IMR-90 (cell line): ENCODE measurements around the gene POLR1G. TPM values are rescaled to one million over a fixed set of nuclear protein-coding genes. Genes with fewer than 3 reads are reported as not detected.
A peak's percentile ranks its signal among the peaks of the same experiment; 100 is the strongest.

ENCODE experiments used
- ATAC-seq: fragments of 200-7000 bp; cut with Tn5 transposase; 2 replicates; pipeline ENCODE4 v1.9.1; 2020; ENCODE audit warnings: low read depth, mild to moderate bottlenecking, moderate library complexity
- BruUV-seq: library from RNA; stranded (reverse); fragments of 400-500 nt; replicated peaks from 2 replicates; lab custom pipeline; 2021; lab: Mats Ljungman, UMichigan
- CTCF ChIA-PET: fragments of 300-600 bp; formaldehyde crosslinking; extraction: SDS; loops from one replicate; lab custom pipeline; 2021; ENCODE audit warnings: antibody characterized with exemption; lab: Yijun Ruan, JAX
- POLR2A ChIA-PET: fragments of 300-600 bp; sonication (Branson Sonifier 250); formaldehyde crosslinking; loops from one replicate; lab custom pipeline; 2022; ENCODE audit warnings: antibody characterized with exemption; ENCODE audit not compliant: unreplicated experiment; lab: Charles Lee
- DNase-seq: peaks from one replicate; pipeline ENCODE4 v3.0.0; 2013
- H2AFZ ChIP-seq: replicated peaks from 2 replicates; pipeline ENCODE3; 2013; ENCODE audit warnings: low read length, mild to moderate bottlenecking; ENCODE audit not compliant: poor library complexity
- H2AK5ac ChIP-seq: 2 replicates; pipeline ENCODE4 v1.6.1; 2013; ENCODE audit warnings: low read depth, low read length, inconsistent platforms
- H2AK9ac ChIP-seq: replicated peaks from 2 replicates; pipeline ENCODE3; 2013; ENCODE audit warnings: mild to moderate bottlenecking, low read depth, low read length, moderate library complexity; ENCODE audit not compliant: poor library complexity
- H2BK120ac ChIP-seq: 2 replicates; pipeline ENCODE4 v1.6.1; 2013; ENCODE audit warnings: low read depth, low read length, inconsistent platforms
- H2BK15ac ChIP-seq: 3 replicates; pipeline ENCODE4 v1.6.1; 2013; ENCODE audit warnings: low read depth, low read length, inconsistent platforms
- H2BK20ac ChIP-seq: 2 replicates; pipeline ENCODE4 v1.6.1; 2013; ENCODE audit warnings: low read depth, mild to moderate bottlenecking, inconsistent platforms, low read length, moderate library complexity
- H2BK5ac ChIP-seq: 2 replicates; pipeline ENCODE4 v1.6.1; 2013; ENCODE audit warnings: mild to moderate bottlenecking, low read depth, low read length, inconsistent platforms; ENCODE audit not compliant: poor library complexity, severe bottlenecking
- H3K14ac ChIP-seq: replicated peaks from 2 replicates; pipeline ENCODE4 v1.6.1; 2013; ENCODE audit warnings: low read depth, low read length, inconsistent platforms
- H3K18ac ChIP-seq: 2 replicates; pipeline ENCODE4 v1.6.1; 2013; ENCODE audit warnings: low read depth, low read length, control low read depth
- H3K23ac ChIP-seq: 2 replicates; pipeline ENCODE4 v1.6.1; 2013; ENCODE audit warnings: low read depth, low read length, inconsistent platforms
- H3K27ac ChIP-seq: 2 replicates; pipeline ENCODE4 v1.5.1; 2013; ENCODE audit warnings: mild to moderate bottlenecking, control low read depth, low read length; ENCODE audit not compliant: insufficient read depth
- H3K27me3 ChIP-seq: 2 replicates; pipeline ENCODE4 v1.6.1; 2013; ENCODE audit warnings: low read length; ENCODE audit not compliant: control insufficient read depth, insufficient read depth
- H3K36me3 ChIP-seq: 2 replicates; pipeline ENCODE4 v1.6.1; 2013; ENCODE audit warnings: low read length, mixed read lengths; ENCODE audit not compliant: control insufficient read depth, insufficient read depth
- H3K4ac ChIP-seq: 2 replicates; pipeline ENCODE4 v1.6.1; 2013; ENCODE audit warnings: low read depth, low read length, inconsistent platforms
- H3K4me1 ChIP-seq: 2 replicates; pipeline ENCODE4 v1.6.1; 2013; ENCODE audit warnings: low read length, mixed read lengths; ENCODE audit not compliant: control insufficient read depth, insufficient read depth
- H3K4me2 ChIP-seq: 2 replicates; pipeline ENCODE4 v1.6.1; 2013; ENCODE audit warnings: low read depth, mild to moderate bottlenecking, control low read depth, low read length, moderate library complexity
- H3K4me3 ChIP-seq: 2 replicates; pipeline ENCODE4 v1.5.1; 2013; ENCODE audit warnings: low read depth, mild to moderate bottlenecking, control low read depth, low read length, moderate library complexity; ENCODE audit not compliant: insufficient read depth
- H3K56ac ChIP-seq: 2 replicates; pipeline ENCODE4 v1.6.1; 2013; ENCODE audit warnings: low read length, inconsistent platforms; ENCODE audit not compliant: insufficient read depth; ENCODE audit errors: extremely low read depth
- H3K79me1 ChIP-seq, 2 experiments: 2 replicates each; pipeline ENCODE4 v1.6.1; 2013; ENCODE audit warnings: low read length in 2 of 2, inconsistent platforms in 1 of 2, low read depth in 1 of 2
- H3K9ac ChIP-seq: 2 replicates; pipeline ENCODE4 v1.6.1; 2013; ENCODE audit warnings: low read depth, low read length, control low read depth
- H3K9me1 ChIP-seq: 2 replicates; pipeline ENCODE4 v1.6.1; 2013; ENCODE audit warnings: low read length, inconsistent platforms; ENCODE audit not compliant: insufficient read depth
- H3K9me3 ChIP-seq: 2 replicates; pipeline ENCODE4 v1.6.1; 2013; ENCODE audit warnings: low read length; ENCODE audit not compliant: control insufficient read depth, insufficient read depth
- H4K20me1 ChIP-seq: 2 replicates; pipeline ENCODE4 v1.6.1; 2013; ENCODE audit warnings: low read length, inconsistent platforms; ENCODE audit not compliant: insufficient read depth
- H4K5ac ChIP-seq: 2 replicates; pipeline ENCODE4 v1.6.1; 2013; ENCODE audit warnings: mild to moderate bottlenecking, low read depth, low read length, control low read depth
- H4K8ac ChIP-seq, 2 experiments: 2 replicates each; pipeline ENCODE4 v1.6.1; 2013; ENCODE audit warnings: low read depth in 2 of 2, low read length in 2 of 2, control low read depth in 1 of 2, inconsistent platforms in 1 of 2
- H4K91ac ChIP-seq: 2 replicates; pipeline ENCODE4 v1.6.1; 2013; ENCODE audit warnings: low read depth, low read length, inconsistent platforms; ENCODE audit not compliant: insufficient read depth
- BHLHE40 ChIP-seq: fragments of 150-350 bp; IDR thresholded peaks from 2 replicates; pipeline ENCODE4 v1.6.1; 2016; ENCODE audit warnings: mild to moderate bottlenecking, low read depth, low read length
- CEBPB ChIP-seq: IDR thresholded peaks from 2 replicates; pipeline ENCODE4 v1.6.1; 2012; ENCODE audit warnings: low read depth, low read length, improper control_type of control experiment
- FOS ChIP-seq: fragments of 150-350 bp; IDR thresholded peaks from 2 replicates; pipeline ENCODE4 v1.6.1; 2016; ENCODE audit warnings: low read depth, low read length
- MAFK ChIP-seq: IDR thresholded peaks from 2 replicates; pipeline ENCODE4 v1.6.1; 2012; ENCODE audit warnings: low read depth, low read length, improper control_type of control experiment
- MAZ ChIP-seq: IDR thresholded peaks from 2 replicates; pipeline ENCODE4 v1.6.1; 2012; ENCODE audit warnings: low read depth, mild to moderate bottlenecking, low read length, improper control_type of control experiment, moderate library complexity, borderline replicate concordance
- MXI1 ChIP-seq: IDR thresholded peaks from 2 replicates; pipeline ENCODE4 v1.6.1; 2012; ENCODE audit warnings: low read depth, mild to moderate bottlenecking, low read length, moderate library complexity, borderline replicate concordance
- POLR2A ChIP-seq: IDR thresholded peaks from 2 replicates; pipeline ENCODE4 v1.6.1; 2012; ENCODE audit warnings: mild to moderate bottlenecking, low read depth, low read length
- RAD21 ChIP-seq: IDR thresholded peaks from 2 replicates; pipeline ENCODE4 v1.6.1; 2012; ENCODE audit warnings: low read length, improper control_type of control experiment
- RCOR1 ChIP-seq: IDR thresholded peaks from 2 replicates; pipeline ENCODE4 v1.6.1; 2012; ENCODE audit warnings: mild to moderate bottlenecking, low read length, improper control_type of control experiment; ENCODE audit not compliant: insufficient replicate concordance
- RFX5 ChIP-seq: IDR thresholded peaks from 2 replicates; pipeline ENCODE4 v1.8.0; 2012; ENCODE audit warnings: low read depth, mild to moderate bottlenecking, low read length, moderate library complexity
- SMC3 ChIP-seq: fragments of 150-350 bp; IDR thresholded peaks from 2 replicates; pipeline ENCODE4 v1.6.1; 2016; ENCODE audit warnings: low read depth, mild to moderate bottlenecking, antibody characterized with exemption, low read length, moderate library complexity
- WGBS, 2 experiments: methylation state at CpG; one replicate each; pipeline versions ENCODE4 v1.1.5 to v1.1.7; 2013; ENCODE audit warnings: missing lambda C conversion rate in 2 of 2; ENCODE audit not compliant: insufficient read length in 1 of 2; ENCODE audit errors: extremely low coverage in 2 of 2; 5-methylcytosine and 5-hydroxymethylcytosine counted together
- dilution Hi-C: fragments of 300-500 bp; cut with HindIII; formaldehyde crosslinking; loops from one replicate; pipeline ENCODE4 v1.14.3; 2018; ENCODE audit warnings: low sequenced_read_pairs; ENCODE audit not compliant: unreplicated experiment
- in situ Hi-C: fragments of 300-500 bp; cut with MboI; formaldehyde crosslinking; loops from 3 replicates; pipeline ENCODE4 v1.14.3; 2019; ENCODE audit warnings: low sequenced_read_pairs, inconsistent platforms, mixed read lengths
- intact Hi-C: fragments of 100-400 bp; cut with micrococcal nuclease; formaldehyde crosslinking; loops from 2 replicates; pipeline ENCODE4 v1.10.0; 2022
- polyA plus RNA-seq, 3 experiments: library from polyadenylated mRNA; depleted of rRNA; stranded (reverse); fragments of >200 nt; gene quantifications; 2 replicates each; pipeline ENCODE4 v1.2.3, GENCODE V29; 2012; ENCODE audit warnings: low replicate concordance in 1 of 3
- total RNA-seq: library from RNA; depleted of rRNA; stranded (reverse); fragments of >200 nt; gene quantifications from 2 replicates; pipeline ENCODE4 v1.2.3, GENCODE V29; 2012
- TF ChIP-seq, protein P1 (sequence below): conservative IDR thresholded peaks from 2 replicates; pipeline ENCODE4 v1.5.1; 2012; ENCODE audit warnings: mild to moderate bottlenecking, low read depth, low read length, improper control_type of control experiment

The POLR1G gene
- total and polyA plus RNA-seq, 2 of the 4 experiments (the other 2 are of a cell fraction): 8.0 to 12.5 TPM

DNA sequence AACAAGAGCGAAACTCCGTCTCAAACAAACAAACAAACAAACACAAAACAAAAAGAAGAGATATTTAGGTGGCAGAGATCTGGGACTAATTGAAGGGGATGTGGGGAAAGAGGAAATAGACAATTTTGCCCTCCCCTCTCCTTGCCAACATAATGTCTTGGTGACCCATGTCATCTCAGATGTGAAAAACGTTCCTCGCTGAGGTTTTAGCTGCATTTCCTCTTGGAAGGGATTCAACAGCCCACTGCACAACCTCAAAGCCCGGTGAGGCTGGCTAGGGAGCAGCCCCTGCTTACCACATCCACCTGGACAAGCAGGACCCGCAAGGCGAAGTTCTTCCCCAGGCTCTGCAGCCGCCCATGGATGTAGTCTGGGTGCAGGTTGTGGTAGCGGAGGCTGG lies 12.4 kb downstream of the POLR1G start:
- TF ChIP-seq, protein P1, sequence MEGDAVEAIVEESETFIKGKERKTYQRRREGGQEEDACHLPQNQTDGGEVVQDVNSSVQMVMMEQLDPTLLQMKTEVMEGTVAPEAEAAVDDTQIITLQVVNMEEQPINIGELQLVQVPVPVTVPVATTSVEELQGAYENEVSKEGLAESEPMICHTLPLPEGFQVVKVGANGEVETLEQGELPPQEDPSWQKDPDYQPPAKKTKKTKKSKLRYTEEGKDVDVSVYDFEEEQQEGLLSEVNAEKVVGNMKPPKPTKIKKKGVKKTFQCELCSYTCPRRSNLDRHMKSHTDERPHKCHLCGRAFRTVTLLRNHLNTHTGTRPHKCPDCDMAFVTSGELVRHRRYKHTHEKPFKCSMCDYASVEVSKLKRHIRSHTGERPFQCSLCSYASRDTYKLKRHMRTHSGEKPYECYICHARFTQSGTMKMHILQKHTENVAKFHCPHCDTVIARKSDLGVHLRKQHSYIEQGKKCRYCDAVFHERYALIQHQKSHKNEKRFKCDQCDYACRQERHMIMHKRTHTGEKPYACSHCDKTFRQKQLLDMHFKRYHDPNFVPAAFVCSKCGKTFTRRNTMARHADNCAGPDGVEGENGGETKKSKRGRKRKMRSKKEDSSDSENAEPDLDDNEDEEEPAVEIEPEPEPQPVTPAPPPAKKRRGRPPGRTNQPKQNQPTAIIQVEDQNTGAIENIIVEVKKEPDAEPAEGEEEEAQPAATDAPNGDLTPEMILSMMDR: no peak
- TF ChIP-seq RFX5: no peak
- TF ChIP-seq BHLHE40: no peak
- no peak for TF ChIP-seq RCOR1
- TF ChIP-seq FOS: no peak
- TF ChIP-seq CEBPB: no peak
- no peak for TF ChIP-seq MAFK
- no peak for TF ChIP-seq MXI1
- no peak for TF ChIP-seq MAZ
- TF ChIP-seq SMC3: no peak
- TF ChIP-seq POLR2A: no peak
- TF ChIP-seq RAD21: no peak
- Histone ChIP-seq H4K91ac (no peak overlapping the region), H2AK5ac (no peak overlapping the region), H3K18ac (no peak overlapping the region), H4K20me1 (no peaks in the 10 kb centered on the region), H4K8ac (no peak overlapping the region), H3K4me2 (no peak overlapping the region), H2BK20ac (no peak overlapping the region), H2AFZ (peak overlapping the region; percentile 10), H3K79me1 (peaks cover 14 to 51% of the 10 kb centered on the region in 2 experiments), H3K9ac (no peak overlapping the region), H2BK5ac (no peak overlapping the region), H2BK15ac (no peak overlapping the region), H3K4me3 (no peak overlapping the region), H3K9me3 (no peaks in the 10 kb centered on the region), H3K4ac (no peak overlapping the region), H3K23ac (no peak overlapping the region), H4K5ac (no peak overlapping the region), H3K27ac (no peak overlapping the region), H3K36me3 (peaks cover 52% of the 10 kb centered on the region), H3K56ac (no peak overlapping the region), H3K27me3 (no peaks in the 10 kb centered on the region), H3K14ac (no peak overlapping the region), H3K9me1 (no peaks in the 10 kb centered on the region; the same call in 1 of the 2 replicates), H2BK120ac (no peak overlapping the region), H3K4me1 (peaks cover 3% of the 10 kb centered on the region), H2AK9ac (no peak overlapping the region)
- DNase-seq (no peak), ATAC-seq (no peak)
- dilution Hi-C loops (no loop called here), in situ Hi-C loops (no loop called here), intact Hi-C loops (no loop called here)
- POLR2A ChIA-PET: no interaction called here
- no TSS peak for BruUV-seq
- 93% methylated on average over 3 of the region's 9 CpGs; no CpG with 5 or more reads in 1 of the 2 experiments for WGBS, 2 experiments
- CTCF ChIA-PET: no interaction called here
